Adrenal gland (tissue), 12 donors: Measurements from ENCODE around the gene ACSM6. TPM values are rescaled to one million over a fixed set of nuclear protein-coding genes. Genes with fewer than 3 reads are reported as not detected.
A peak's percentile ranks its signal among the peaks of the same experiment; 100 is the strongest.

ENCODE experiments used
- DNase-seq, 7 donors: peaks; one replicate each; pipeline ENCODE4 v3.0.0-alpha.2; 2019 to 2020
- H3K27ac ChIP-seq, 5 donors: fragments of 200-600 bp; sonication (generic) in 4 of 5; 1 replicate in 3 of 5; 2 replicates in 2 of 5; pipeline versions ENCODE4 v1.5.1 to v1.8.0; 2016 to 2020; ENCODE audit warnings: mild to moderate bottlenecking in 1 of 5
- H3K27me3 ChIP-seq: fragments of 200-600 bp; 2 replicates; pipeline ENCODE4 v1.8.0; 2021
- H3K36me3 ChIP-seq, 2 donors: fragments of 200-600 bp; replicated peaks in 1 of 2; 1 replicate in 1 of 2; 2 replicates in 1 of 2; pipeline versions ENCODE4 v1.5.1 to v1.8.0; 2018 to 2022
- H3K4me1 ChIP-seq, 2 donors: fragments of 200-600 bp; replicated peaks in 1 of 2; 1 replicate in 1 of 2; 2 replicates in 1 of 2; pipeline versions ENCODE4 v1.5.1 to v1.8.0; 2018 to 2021
- H3K4me3 ChIP-seq, 4 donors: fragments of 200-600 bp; sonication (generic) in 3 of 4; one replicate each; pipeline ENCODE4 v1.5.1; 2016 to 2018
- H3K9me3 ChIP-seq, 3 donors: fragments of 200-600 bp; sonication (generic) in 1 of 3; replicated peaks in 1 of 3; 1 replicate in 2 of 3; 2 replicates in 1 of 3; pipeline versions ENCODE4 v1.5.1 to v1.8.0; 2016 to 2021
- CTCF ChIP-seq, 6 experiments: fragments of 450-650 bp in 4 of 6; fragments of 200-600 bp in 2 of 6; sonication (generic) in 1 of 6; IDR thresholded peaks; 1 replicate in 5 of 6; 2 replicates in 1 of 6; pipeline versions ENCODE4 v1.5.1 to v1.8.0; 2016 to 2021; ENCODE audit warnings: antibody characterized with exemption in 6 of 6, mild to moderate bottlenecking in 2 of 6, moderate library complexity in 1 of 6
- POLR2A ChIP-seq, 2 donors: fragments of 450-650 bp; IDR thresholded peaks; one replicate each; pipeline ENCODE4 v1.6.1; 2017; ENCODE audit warnings: antibody characterized with exemption in 2 of 2, mild to moderate bottlenecking in 2 of 2, moderate library complexity in 1 of 2
- WGBS, 4 donors: extraction: QIAGEN DNeasy Blood & Tissue Kit in 2 of 4; methylation state at CpG; one replicate each; pipeline versions ENCODE4 v1.1.5 to v1.1.7; 2013 to 2017; 5-methylcytosine and 5-hydroxymethylcytosine counted together
- intact Hi-C, 2 donors: fragments of 100-400 bp; cut with DNase I; formaldehyde crosslinking; loops; one replicate each; pipeline versions ENCODE4 v1.14.1 to v1.15.0; 2022 to 2023
- polyA plus RNA-seq, 3 donors: library from polyadenylated mRNA; stranded (reverse); fragments of 200-250 nt in 2 of 3; fragments of 350-450 nt in 1 of 3; fragmentation: Illumina TruSeq in 1 of 3; extraction: RNeasy Lipid Tissue Mini Kit (QIAGEN cat#74804) in 1 of 3; gene quantifications; one replicate each; pipeline ENCODE4 v1.2.3, GENCODE V29; 2013 to 2014
- total RNA-seq, 9 donors: library from RNA; depleted of rRNA in 4 of 9; stranded (reverse); fragments of >200 nt in 4 of 9; fragments of 120-200 nt in 1 of 9; fragmentation: NEBNext Ultra II Directional in 1 of 9; extraction: Animal tissue kit (Norgen Biotek cat#: 25700) in 1 of 9; gene quantifications; one replicate each; pipeline versions ENCODE4 v1.1.0 to v1.2.4, GENCODE V29; 2013 to 2023
- donor health status: healthy with polysubstance abuse.
- donor health status: Bipolar disorder and iron deficiency.
- donor health status: DM: yes; HTN: yes; CAD: no.
- donor health status: DM: no; HTN: no; CAD: no.
- donor health status: DM: no; HTN: no; CAD: no.
- donor health status: DM: yes; HTN: yes; CAD: no.

Gene ACSM6
- total and polyA plus RNA-seq, 12 donors = not detected

DNA sequence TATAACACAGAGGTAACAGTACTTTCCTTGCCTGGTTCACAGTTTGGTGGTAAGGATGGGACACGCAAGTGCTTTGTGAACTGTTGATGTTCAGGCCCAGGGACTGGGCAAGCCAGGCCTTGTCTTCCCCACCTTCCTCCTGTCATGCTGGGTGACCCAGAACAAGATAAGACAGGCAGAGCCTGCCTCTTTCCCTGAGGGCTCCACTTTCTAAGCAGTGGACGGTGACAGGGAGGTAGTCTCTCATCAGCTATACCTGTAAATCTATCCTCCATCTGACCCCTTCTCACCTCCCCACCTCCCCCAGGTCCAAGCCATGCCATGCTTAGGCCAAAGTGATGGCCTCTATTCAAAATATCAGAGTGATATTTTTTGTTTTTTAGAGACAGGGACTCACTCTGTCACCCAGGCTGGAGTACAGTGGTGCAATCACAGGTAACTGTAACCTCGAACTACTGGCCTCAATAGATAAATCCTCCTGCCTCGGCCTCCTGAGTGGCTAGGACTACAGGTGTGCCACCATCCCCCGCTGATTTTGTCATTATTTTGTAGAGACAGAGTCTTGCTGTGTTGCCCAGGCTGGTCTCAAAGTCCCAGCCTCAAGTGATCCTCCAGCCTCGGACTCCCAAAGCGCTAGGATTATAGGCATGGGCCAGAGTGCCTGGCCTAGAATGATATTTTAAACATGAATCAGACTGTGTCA, 54.0 kb downstream of the ACSM6 start:
- peak overlapping the region in 2 of 5 donors; percentile 39 to 47 for H3K27ac ChIP-seq
- 89 to 96% (median 94%) methylated on average over 7 of the region's 7 CpGs for WGBS, 4 donors
- intact Hi-C loops = loop anchor here (2.0 to 10.0 kb wide), 3 partner anchors 113 to 117 kb away; no protein-coding TSS in a partner anchor

GRCh38 chr10:95248989-95249388, 55.0 kb downstream of the ACSM6 start:
- H3K36me3 ChIP-seq = peaks cover 0 to 12% of the 10 kb centered on the region in 2 donors
- 67 to 84% (median 79%) methylated on average over 2 to 3 of the region's 3 CpGs for WGBS, 4 donors
- H3K9me3 ChIP-seq = no peaks in the 10 kb centered on the region
- no peak overlapping the region for H3K4me3 ChIP-seq
- H3K27me3 ChIP-seq = no peaks in the 10 kb centered on the region
- H3K4me1 ChIP-seq = no peaks in the 10 kb centered on the region
- TF ChIP-seq POLR2A (IDR thresholded peaks at IDR 0.05) = no peak
- no peak for TF ChIP-seq CTCF (IDR thresholded peaks at IDR 0.05)
- H3K27ac ChIP-seq = no peak overlapping the region
- peak in 2 of 7 donors; percentile 11 to 39 for DNase-seq
- intact Hi-C loops = loop anchor here in 1 of 2 donors (5.0 to 10.0 kb wide), 2 partner anchors 113 to 114 kb away; no protein-coding TSS in a partner anchor

More for the DNA sequence above, 54.0 kb downstream of the ACSM6 start:
- no peak for TF ChIP-seq CTCF (IDR thresholded peaks at IDR 0.05)
- no peak for TF ChIP-seq POLR2A (IDR thresholded peaks at IDR 0.05)
- Histone ChIP-seq H3K4me3 (no peak overlapping the region), H3K27me3 (no peaks in the 10 kb centered on the region), H3K36me3 (peaks cover 0 to 14% of the 10 kb centered on the region in 2 donors), H3K4me1 (no peaks in the 10 kb centered on the region), H3K9me3 (no peaks in the 10 kb centered on the region)
- peak in 2 of 7 donors; percentile 8 to 33 for DNase-seq

- no peak overlapping the region for H3K27ac ChIP-seq
- no peak for TF ChIP-seq CTCF (IDR thresholded peaks at IDR 0.05)
- no peak for TF ChIP-seq POLR2A (IDR thresholded peaks at IDR 0.05)
- intact Hi-C loops = loop anchor here in 1 of 2 donors (5.0 to 10.0 kb wide), 2 partner anchors 113 to 115 kb away; no protein-coding TSS in a partner anchor
- no peaks in the 10 kb centered on the region for H3K4me1 ChIP-seq
- DNase-seq = no peak
- peaks cover 0 to 7% of the 10 kb centered on the region in 2 donors for H3K36me3 ChIP-seq
- WGBS, 4 donors = 76 to 81% (median 80%) methylated on average over 3 of the region's 3 CpGs
- H3K9me3 ChIP-seq = no peaks in the 10 kb centered on the region
- no peak overlapping the region for H3K4me3 ChIP-seq
- no peaks in the 10 kb centered on the region for H3K27me3 ChIP-seq
Measured at GRCh38 chr10:95249467-95249866, 55.4 kb downstream of the ACSM6 start.

DNA sequence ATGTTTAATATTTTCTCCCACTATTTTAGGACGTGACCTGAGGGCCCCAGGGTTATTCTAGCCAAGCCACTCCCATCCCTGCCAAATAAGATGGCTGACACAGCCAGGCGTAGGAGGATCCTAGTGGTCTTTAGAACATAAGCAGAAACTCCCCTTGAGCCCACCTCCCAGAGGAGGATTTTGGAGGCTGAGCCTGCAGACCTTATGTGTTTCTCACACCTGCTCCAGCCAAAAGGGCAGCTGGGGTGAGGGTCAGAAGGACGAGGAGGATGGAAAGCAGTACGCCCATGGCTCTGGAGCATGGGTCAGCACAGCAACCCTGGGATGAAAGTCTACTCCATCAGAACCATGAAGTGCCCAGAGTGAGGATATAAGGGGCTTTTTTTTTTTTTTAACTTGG, 56.8 kb downstream of the ACSM6 start:
- H3K36me3 ChIP-seq = peaks cover 0 to 3% of the 10 kb centered on the region in 2 donors
- no peak overlapping the region for H3K4me3 ChIP-seq
- H3K27me3 ChIP-seq = no peaks in the 10 kb centered on the region
- DNase-seq = peak in 2 of 7 donors; percentile 3 to 39
- no peak for TF ChIP-seq CTCF (IDR thresholded peaks at IDR 0.05)
- no peak for TF ChIP-seq POLR2A (IDR thresholded peaks at IDR 0.05)
- no peaks in the 10 kb centered on the region for H3K4me1 ChIP-seq
- H3K27ac ChIP-seq = no peak overlapping the region
- 73 to 85% (median 79%) methylated on average over 3 to 4 of the region's 4 CpGs for WGBS, 4 donors
- H3K9me3 ChIP-seq = no peaks in the 10 kb centered on the region
- intact Hi-C loops = no loop called here
